HFFc6 (cell line): Measurements from ENCODE around the gene PTGFR. TPM values are rescaled to one million over a fixed set of nuclear protein-coding genes. Genes with fewer than 3 reads are reported as not detected.

ENCODE experiments used
- DNase-seq: peaks from one replicate; pipeline ENCODE4 v3.0.0-alpha.2; 2018
- H3K27ac Mint-ChIP-seq: 2 replicates; pipeline ENCODE4 v1.8.0; 2020; ENCODE audit warnings: mild to moderate bottlenecking, mixed read lengths
- H3K27me3 Mint-ChIP-seq: 2 replicates; pipeline ENCODE4 v1.8.0; 2021; ENCODE audit warnings: mild to moderate bottlenecking, moderate library complexity, mixed read lengths; ENCODE audit not compliant: insufficient read depth
- H3K36me3 Mint-ChIP-seq: 2 replicates; pipeline ENCODE4 v1.8.0; 2021; ENCODE audit warnings: low read depth, mixed read lengths
- H3K4me1 Mint-ChIP-seq: 2 replicates; pipeline ENCODE4 v1.8.0; 2020; ENCODE audit warnings: low read depth, mixed read lengths
- H3K4me3 Mint-ChIP-seq: 2 replicates; pipeline ENCODE4 v1.8.0; 2020; ENCODE audit warnings: mild to moderate bottlenecking, moderate library complexity, mixed read lengths
- H3K9me3 Mint-ChIP-seq: 2 replicates; pipeline ENCODE4 v1.8.0; 2020; ENCODE audit warnings: mild to moderate bottlenecking, mixed read lengths
- long read RNA-seq: library from polyadenylated mRNA; unstranded; transcript quantifications from one replicate; pipeline ENCODE4 v2.0.0, GENCODE V29; 2019
- total RNA-seq, 6 experiments: library from RNA; stranded (reverse); fragmentation: NEBNext Ultra II Directional; extraction: Animal tissue kit (Norgen Biotek cat#: 25700); gene quantifications; 2 replicates in 1 of 6; 3 replicates in 5 of 6; pipeline ENCODE4 v1.2.3, GENCODE V29; 2021
- TF ChIP-seq, protein P1 (sequence below): fragments of 200-600 bp; sonication (generic); IDR thresholded peaks from 2 replicates; pipeline ENCODE4 v1.5.0; 2021; ENCODE audit warnings: antibody characterized with exemption, mild to moderate bottlenecking

The PTGFR gene
- total RNA-seq = 10 to 100 TPM; 11.2 to 20.3 (median 17.1) TPM
- long read RNA-seq, full-length matches to known transcripts = 14 of 16 reads
- long read RNA-seq, partial matches to known transcripts = 1 of 16 reads
- long read RNA-seq, other reads (novel, unspliced or antisense) = 1 of 16 reads

- Mint-ChIP-seq H3K36me3 (peaks cover 35% of the 10 kb centered on the region), H3K27ac (peak within 1 kb of the TSS; percentile 86)
Measured at GRCh38 chr1:78490861-78491450, at the start of gene PTGFR. Gene PTGFR, plus strand, starts transcription at chr1:78490974. Its CDS starts 1,770 bp downstream, at chr1:78492744.

DNA sequence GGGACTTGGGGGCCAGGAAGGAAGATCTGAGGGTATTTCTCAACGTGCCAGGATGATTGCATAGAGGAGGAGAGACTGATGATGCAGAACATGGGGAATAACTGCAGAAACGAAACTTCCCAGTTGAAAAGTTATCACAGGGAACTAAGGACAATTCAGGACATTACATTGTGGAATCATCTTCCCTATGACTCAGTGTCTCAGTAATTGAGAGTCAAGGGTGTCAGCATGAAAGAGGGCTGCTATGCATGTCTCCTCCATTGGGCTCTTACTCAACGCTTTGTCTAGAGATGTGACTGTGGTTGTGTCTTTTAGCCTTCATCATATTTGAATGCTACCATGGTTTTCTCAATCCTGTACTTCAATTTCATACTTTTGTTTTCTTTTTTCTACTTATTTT is 48.9 kb upstream of the PTGFR start:
- Mint-ChIP-seq H3K27me3 (peaks cover 1% of the 10 kb centered on the region), H3K4me3 (peak overlapping the region; percentile 37; the same call in 1 of the 2 replicates), H3K27ac (peak overlapping the region; percentile 7; the same call in 1 of the 2 replicates), H3K36me3 (no peaks in the 10 kb centered on the region), H3K9me3 (no peaks in the 10 kb centered on the region), H3K4me1 (peaks cover 51% of the 10 kb centered on the region)
- peak; percentile 49 for DNase-seq
- TF ChIP-seq, protein P1, sequence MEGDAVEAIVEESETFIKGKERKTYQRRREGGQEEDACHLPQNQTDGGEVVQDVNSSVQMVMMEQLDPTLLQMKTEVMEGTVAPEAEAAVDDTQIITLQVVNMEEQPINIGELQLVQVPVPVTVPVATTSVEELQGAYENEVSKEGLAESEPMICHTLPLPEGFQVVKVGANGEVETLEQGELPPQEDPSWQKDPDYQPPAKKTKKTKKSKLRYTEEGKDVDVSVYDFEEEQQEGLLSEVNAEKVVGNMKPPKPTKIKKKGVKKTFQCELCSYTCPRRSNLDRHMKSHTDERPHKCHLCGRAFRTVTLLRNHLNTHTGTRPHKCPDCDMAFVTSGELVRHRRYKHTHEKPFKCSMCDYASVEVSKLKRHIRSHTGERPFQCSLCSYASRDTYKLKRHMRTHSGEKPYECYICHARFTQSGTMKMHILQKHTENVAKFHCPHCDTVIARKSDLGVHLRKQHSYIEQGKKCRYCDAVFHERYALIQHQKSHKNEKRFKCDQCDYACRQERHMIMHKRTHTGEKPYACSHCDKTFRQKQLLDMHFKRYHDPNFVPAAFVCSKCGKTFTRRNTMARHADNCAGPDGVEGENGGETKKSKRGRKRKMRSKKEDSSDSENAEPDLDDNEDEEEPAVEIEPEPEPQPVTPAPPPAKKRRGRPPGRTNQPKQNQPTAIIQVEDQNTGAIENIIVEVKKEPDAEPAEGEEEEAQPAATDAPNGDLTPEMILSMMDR = no peak

More at GRCh38 chr1:78490861-78491450, at the start of gene PTGFR:
- H3K4me3 Mint-ChIP-seq = peak within 1 kb of the TSS; percentile 95
- H3K27me3 Mint-ChIP-seq = no peaks in the 10 kb centered on the region
- H3K4me1 Mint-ChIP-seq = peaks cover 52% of the 10 kb centered on the region
- peak; percentile 31 for DNase-seq
- H3K9me3 Mint-ChIP-seq = peaks cover 2% of the 10 kb centered on the region; the same call in 1 of the 2 replicates
- TF ChIP-seq, protein P1 = no peak

DNA sequence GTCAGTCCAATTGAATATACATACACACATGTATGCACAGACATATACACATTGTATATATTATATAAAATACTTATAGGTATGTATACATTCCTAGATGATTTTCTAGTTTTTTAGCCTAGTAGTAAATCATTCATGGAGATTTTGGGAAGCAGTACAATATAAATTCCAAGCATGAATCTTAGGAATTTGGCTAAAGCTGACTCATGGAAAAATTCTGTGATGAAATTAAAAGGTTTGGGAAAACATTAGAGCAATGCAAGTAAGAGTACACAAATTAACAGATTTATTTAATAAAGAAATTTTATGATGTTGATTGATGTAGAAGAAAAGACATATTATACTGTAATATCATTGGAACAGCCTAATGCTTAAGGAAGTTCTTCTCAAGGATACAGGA is 43.7 kb upstream of the PTGFR start:
- no peak for DNase-seq
- H3K4me3 Mint-ChIP-seq = no peak overlapping the region
- TF ChIP-seq, protein P1 = no peak
- peaks cover 1% of the 10 kb centered on the region; the same call in 1 of the 2 replicates for H3K27me3 Mint-ChIP-seq
- peaks cover 8% of the 10 kb centered on the region; the same call in 1 of the 2 replicates for H3K36me3 Mint-ChIP-seq
- no peak overlapping the region for H3K27ac Mint-ChIP-seq
- peaks cover 10% of the 10 kb centered on the region for H3K9me3 Mint-ChIP-seq
- H3K4me1 Mint-ChIP-seq = peaks cover 14% of the 10 kb centered on the region

- TF ChIP-seq, protein P1 = no peak
- Mint-ChIP-seq H3K4me3 (no peak overlapping the region), H3K36me3 (peaks cover 38% of the 10 kb centered on the region), H3K9me3 (peaks cover 31% of the 10 kb centered on the region), H3K4me1 (peaks cover 12% of the 10 kb centered on the region), H3K27ac (no peak overlapping the region), H3K27me3 (peaks cover 3% of the 10 kb centered on the region; the same call in 1 of the 2 replicates)
- DNase-seq = no peak
Measured at GRCh38 chr1:78464449-78464891, 26.3 kb upstream of the PTGFR start.

GRCh38 chr1:78465143-78465542 is 25.6 kb upstream of the PTGFR start:
- Mint-ChIP-seq H3K27ac (no peak overlapping the region), H3K27me3 (peaks cover 3% of the 10 kb centered on the region; the same call in 1 of the 2 replicates), H3K36me3 (peaks cover 33% of the 10 kb centered on the region), H3K4me1 (peaks cover 12% of the 10 kb centered on the region), H3K4me3 (no peak overlapping the region), H3K9me3 (peaks cover 27% of the 10 kb centered on the region)
- TF ChIP-seq, protein P1 = no peak
- DNase-seq = no peak
